Activated CD4-positive, CD25-positive, alpha-beta regulatory T cell treated with anti-CD3 and anti-CD28 coated beads, Interleukin-2, amount 50 U/mL, for 24 hours (primary cell): ENCODE data around the gene NBPF26.
A peak's percentile ranks its signal among the peaks of the same experiment; 100 is the strongest.
"Not testable (repeated sequence)": the region's sequence is repeated elsewhere in the genome, so short reads cannot be mapped to it uniquely, and the experiment has no call there.

Source experiments
- ATAC-seq, 2 donors: fragments of 150-1000 bp; cut with Tn5 transposase; one replicate each; pipeline ENCODE4 v1.10.0; 2021; ENCODE audit warnings: mild to moderate bottlenecking in 1 of 2, moderate library complexity in 1 of 2

The NBPF26 gene

DNA sequence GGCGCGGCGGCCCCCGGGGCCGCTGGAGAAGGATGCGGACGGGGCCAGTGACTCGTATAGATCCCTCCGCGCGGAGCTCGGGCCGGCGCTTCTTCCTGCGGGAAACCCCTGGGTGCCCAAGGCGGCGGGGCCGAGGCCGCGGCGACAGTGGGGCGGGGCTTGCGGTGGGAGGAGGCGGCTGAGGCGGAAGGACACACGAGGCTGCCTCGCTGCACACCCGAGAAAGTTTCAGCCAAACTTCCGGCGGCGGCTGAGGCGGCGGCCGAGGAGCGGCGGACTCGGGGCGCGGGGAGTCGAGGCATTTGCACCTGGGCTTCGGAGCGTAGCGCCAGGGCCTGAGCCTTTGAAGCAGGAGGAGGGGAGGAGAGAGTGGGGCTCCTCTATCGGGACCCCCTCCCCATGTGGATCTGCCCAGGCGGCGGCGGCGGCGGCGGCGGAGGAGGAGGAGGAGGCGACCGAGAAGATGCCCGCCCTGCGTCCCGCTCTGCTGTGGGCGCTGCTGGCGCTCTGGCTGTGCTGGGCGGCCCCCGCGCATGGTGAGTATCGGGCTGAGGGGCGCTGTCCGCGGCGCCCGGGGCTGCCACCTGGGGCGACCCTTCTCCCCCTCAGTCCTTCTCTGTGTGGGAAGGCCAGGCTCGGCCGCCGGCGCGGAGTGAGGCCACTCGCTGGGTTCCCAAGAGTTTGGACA is at the start of gene NBPF26:
Gene NBPF26 (plus strand): TSS at position 231 of the 688 bp plus-strand sequence.
- peak; percentile 76 to 81 for ATAC-seq

DNA sequence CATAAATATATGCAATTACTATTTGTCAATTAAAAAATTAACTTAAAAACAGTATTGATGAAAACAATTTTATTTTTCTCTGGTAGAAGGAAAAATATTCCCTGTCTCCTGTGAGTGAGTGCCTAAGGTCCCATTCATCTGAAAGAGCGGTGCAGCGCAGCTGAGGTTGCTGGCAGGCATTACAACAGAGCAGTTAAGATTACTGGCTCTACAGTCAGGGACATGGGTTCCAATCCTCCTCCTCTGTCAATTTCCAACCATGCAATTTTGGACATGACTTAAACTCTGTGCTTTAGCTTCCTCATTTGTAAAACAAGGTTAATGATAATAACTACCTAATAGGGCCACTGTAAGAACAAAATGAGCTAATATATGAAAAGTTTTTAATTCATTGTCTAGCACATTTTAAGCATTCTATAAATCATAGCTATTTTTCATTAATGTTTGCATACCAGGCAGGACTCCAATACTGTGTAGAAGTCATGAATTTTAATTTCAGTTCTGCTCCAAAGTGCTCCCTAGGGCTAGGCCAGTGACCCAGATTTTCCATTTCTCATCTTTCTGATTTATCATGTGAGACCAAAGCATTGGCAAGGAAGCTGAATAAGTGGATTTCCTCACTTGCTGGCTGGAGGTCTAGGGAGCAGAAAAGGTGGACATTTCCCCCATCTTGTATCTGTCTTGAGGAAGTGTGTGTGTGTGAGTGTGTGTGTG is 43.5 kb upstream of the NBPF26 start:
- not testable (repeated sequence) for ATAC-seq

DNA sequence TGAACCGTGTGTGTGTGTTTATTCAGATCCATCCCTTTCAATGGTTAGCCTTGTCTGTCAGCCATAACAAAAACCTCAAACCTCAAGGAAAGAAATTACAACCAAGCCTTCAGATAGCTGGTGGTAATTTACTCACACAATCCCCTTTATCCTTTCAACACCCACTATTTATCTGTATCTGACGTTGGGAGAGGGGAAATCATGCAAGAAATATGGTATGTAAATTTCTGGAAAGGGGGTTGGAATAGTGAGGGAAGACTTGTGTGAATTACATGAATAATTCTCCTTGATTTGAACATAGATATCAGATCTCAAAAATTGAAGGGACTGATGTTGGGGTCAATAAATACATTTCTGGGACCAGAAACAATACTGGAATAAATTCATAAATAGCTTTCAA is 42.8 kb upstream of the NBPF26 start:
- not testable (repeated sequence) for ATAC-seq

DNA sequence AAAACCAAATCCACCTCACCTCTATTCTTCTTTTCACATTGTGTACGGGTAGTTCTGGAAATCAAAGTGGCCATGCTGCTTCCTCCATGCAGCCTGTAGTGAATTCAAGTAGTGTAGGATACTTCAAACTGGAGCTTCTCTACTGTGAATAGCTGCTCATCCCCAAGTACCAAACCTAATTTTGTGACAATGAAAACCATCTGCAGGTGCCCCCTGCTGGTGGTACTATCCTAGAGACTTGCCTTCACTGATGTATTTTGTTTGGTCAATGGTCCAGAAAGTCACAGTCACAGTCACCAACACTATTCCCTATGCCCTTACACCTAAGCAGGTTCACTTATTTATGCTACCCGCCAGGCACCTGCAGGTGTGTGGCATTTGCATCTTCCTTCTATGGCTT is 39.3 kb upstream of the NBPF26 start:
- ATAC-seq = peak in 1 of 2 donors; percentile 59

DNA sequence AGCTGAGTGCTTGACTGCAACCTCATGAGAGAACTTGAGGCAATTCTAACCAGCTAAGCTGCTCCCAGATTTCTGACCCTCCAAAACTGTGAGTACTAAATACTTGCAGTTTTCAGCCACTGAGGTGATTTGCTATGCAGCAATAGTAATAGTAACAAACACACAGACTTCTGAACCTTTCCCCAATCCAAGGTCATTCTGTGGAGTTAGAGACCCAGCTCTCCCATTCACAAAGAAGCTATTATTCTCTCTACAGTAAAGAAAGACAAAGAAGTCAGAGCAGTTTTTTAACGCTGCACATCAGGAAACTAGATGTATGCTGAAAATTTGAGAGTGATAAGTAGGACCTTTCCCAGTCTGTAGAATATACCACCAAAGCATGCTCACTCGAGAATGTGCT is 38.1 kb upstream of the NBPF26 start:
- ATAC-seq = not testable (repeated sequence)

DNA sequence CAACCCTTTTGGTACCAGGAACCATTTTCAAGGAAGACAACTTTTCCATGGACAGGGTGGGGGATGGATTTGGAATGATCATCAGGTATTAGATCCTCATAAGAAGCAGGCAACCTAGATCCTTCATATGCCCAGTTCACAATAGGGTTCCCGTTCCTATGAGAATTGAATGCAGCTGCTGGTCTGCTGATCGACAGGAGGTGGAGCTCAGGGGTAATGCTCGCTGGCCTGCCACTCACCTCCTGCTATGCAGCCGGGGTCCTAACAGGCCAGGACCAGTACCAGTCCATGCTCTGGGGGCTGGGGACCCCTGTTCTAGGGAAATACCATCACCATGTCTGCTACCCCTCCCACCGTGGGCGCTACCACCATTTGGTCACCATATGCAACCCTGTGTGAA is 36.5 kb upstream of the NBPF26 start:
- not testable (repeated sequence) for ATAC-seq

DNA sequence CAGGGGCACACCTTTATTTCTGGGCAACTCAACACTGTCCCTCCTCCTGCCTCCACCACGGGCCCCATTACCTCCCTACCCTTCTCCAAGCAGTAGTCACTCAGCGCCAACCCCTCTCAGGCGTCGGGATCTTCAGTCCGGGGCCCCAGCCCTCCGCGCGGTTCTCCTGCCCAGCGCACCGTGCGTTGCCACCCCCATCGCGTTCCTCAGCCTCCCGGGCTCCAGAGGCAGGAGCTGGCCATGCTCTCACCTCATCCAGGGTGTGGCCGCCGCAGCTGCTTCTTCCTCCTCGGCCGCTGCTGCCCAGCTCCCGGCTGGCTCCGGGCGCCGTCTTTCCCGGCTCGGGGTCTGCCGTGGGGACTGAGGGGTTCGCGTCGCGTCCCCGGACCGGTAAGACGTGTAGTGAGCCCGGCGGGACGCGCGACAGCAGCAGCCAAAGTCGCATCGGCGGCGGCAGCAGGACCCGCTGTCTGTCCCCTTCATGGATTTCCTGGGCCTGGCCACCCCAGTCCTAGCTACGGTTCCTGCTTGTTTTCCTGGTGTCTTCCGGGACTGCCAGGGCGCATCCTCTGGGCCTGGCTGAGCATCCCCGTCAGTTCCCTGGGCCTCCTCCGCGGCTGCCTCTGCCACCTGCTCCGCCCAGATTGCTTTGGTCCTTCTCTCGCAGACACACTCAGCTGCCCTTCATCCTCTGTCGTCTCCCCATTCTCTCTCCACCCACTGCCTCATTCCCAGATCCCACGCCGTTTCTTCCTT is 22.8 kb upstream of the NBPF26 start:
- not testable (repeated sequence) for ATAC-seq

DNA sequence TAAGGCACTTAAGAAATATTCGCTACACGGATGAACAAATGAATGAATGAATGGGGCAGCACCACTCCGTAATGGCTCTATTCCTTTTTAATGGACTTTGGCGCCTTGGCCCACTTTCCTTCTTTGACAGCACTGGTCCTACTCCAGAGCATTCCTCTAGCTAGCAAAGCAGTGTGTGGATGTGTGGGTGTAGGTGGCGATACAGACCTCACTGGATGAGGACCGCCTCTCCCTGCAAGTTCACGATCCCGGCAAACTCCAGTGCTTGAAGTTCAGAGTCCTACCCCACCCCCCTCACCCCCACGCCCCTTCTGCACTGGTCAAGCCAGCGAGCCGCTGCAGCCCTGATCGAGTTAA is 409 bp upstream of the NBPF26 start:
- not testable (repeated sequence) for ATAC-seq

DNA sequence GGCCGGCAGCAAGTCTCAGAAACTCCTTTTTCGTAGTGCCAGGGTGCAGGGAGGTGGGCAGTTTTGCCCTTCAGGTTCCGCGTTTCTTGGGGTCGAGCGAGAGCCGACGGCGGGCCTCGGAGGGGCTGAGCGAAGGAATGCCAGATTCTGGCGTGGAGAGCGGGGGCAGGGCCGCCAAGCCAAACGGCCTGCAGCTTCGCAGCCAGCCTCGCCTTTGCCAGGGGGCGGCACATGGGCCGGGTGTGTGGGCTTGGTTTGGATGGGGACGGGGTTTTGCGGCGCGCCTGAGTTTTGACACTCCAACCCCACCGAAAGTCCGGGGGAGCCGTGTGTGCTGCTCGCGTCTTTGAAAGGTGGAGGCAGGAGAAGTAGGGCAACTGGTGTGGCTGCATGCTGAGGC is 762 bp downstream of the NBPF26 start:
- not testable (repeated sequence) for ATAC-seq

DNA sequence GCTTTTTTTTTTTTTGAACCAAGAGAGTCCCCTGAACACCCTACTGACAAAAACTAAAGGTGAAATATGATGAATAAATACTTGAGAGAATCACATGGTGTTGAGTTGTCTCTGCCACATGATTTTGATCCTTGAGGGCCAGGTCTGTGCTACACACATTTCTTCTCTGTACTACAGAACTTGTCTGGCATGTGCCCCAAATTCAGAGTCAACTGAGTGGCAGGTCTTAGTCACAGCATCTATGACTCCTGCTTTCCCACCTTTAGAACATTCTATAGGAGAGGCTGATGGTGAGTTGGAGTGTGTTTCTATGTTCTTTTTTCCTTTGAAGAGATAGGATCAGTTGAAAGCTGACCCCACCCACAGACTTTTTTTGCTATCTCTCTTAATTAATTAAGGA is 5.1 kb downstream of the NBPF26 start:
- not testable (repeated sequence) for ATAC-seq

DNA sequence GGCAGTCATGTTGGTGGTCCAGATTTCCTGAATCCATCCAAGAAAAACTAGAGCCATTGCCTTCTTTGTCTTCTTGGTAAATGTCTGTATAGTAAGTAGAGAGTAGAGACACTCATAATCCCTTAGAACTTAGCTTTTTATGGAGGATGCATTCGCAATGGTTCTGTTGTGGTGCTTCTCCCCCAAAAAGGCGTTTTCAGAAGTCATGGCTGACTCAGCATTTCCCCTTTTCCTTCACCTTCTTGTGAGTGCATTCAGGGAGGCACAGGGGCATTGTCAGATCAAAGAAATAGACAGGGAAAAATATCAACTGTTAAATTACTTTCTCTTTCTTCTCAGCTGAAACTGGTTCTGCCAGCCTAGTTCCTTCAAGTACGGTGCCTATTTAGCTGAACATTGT is 45.3 kb downstream of the NBPF26 start:
- not testable (repeated sequence) for ATAC-seq

DNA sequence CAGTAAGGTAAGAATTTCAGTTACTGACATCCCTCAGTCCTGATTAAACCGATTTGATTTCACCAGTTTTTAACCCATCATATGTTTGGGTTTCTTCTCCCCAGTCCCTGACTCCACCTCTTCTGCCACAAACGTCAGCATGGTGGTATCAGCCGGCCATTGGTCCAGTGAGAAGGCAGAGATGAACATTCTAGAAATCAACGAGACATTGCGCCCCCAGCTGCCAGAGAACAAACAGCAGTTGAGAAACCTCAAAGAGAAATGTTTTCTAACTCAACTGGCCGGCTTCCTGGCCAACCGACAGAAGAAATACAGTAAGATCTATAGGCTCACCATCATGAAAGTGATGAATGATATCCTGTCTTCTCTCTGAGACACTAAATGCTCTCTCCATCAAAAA is 81.7 kb downstream of the NBPF26 start:
- ATAC-seq = not testable (repeated sequence)

DNA sequence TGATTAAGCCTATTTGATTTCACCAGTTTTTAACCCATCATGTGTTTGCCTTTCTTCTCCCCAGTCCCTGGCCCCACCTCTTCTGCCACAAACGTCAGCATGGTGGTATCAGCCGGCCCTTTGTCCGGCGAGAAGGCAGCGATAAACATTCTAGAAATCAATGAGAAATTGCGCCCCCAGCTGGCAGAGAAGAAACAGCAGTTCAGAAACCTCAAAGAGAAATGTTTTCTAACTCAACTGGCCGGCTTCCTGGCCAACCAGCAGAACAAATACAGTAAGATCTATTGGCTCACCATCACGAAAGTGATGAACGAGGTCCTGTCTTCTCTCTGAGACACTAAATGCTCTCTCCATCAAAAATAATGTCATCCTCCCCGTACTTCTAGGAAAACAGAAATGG is 88.1 kb downstream of the NBPF26 start:
- not testable (repeated sequence) for ATAC-seq

DNA sequence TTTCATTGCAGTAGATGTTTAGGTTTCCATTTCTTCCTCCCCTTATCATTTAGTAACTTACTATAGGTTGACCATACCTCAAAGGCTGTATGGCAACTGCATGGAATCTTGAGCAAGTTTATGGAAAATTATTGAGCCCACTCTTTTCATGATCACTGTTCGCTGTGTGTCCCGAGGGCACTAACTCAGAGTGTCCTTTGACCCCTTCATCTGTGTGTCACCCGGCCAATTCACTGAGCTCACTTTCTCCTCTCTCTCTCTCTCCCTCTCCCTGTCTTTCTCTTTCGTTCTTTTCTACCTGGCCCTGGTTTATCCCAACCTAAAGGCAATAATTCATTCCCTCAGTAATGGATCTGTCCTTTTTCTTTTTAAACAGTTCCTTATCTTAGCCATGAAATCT is 101.3 kb downstream of the NBPF26 start:
- ATAC-seq = not testable (repeated sequence)

DNA sequence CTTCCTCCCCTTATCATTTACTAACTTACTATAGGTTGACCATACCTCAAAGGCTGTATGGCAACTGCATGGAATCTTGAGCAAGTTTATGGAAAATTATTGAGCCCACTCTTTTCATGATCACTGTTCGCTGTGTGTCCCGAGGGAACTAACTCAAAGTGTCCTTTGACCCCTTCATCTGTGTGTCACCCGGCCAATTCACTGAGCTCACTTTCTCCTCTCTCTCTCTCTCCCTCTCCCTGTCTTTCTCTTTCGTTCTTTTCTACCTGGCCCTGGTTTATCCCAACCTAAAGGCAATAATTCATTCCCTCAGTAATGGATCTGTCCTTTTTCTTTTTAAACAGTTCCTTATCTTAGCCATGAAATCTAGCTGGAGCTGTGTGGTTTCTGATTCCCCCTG is 102.9 kb downstream of the NBPF26 start:
- not testable (repeated sequence) for ATAC-seq

DNA sequence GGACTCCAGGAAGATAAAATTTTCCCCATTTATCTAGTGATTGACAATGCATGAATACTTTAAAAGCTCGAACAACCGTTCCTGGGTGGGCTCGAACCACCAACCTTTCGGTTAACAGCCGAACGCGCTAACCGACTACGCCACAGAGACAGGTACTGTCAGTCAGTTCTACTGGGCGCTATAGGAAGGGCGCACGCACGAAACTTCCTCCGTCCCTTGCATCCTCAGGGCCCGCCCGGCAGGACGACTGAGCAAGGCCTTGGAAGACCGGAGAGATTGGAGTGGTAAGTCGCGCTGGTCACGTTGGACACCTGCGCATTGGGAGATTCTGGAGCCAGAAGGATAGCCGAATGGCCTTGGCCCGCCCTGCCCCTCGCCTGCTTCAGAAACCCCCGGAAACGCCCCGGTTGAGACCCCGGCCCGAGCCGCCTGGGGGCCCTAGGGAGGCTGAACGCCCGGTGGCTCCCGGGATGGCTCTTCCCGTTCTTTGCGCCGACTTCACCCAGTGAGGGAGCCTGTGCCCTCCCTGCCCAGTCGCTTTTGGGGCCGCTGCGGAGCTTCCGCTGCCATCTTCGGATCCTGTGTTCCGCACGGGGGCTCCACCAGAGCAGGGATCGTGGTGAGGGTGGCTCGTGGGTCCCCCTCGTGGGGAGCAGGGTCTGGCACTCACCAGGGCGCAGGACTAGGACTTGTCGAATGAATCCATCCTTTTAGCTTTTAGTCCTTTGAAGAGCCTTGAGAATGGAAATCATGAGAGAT is 120.6 kb downstream of the NBPF26 start:
- peak in 1 of 2 donors; percentile 55 for ATAC-seq

DNA sequence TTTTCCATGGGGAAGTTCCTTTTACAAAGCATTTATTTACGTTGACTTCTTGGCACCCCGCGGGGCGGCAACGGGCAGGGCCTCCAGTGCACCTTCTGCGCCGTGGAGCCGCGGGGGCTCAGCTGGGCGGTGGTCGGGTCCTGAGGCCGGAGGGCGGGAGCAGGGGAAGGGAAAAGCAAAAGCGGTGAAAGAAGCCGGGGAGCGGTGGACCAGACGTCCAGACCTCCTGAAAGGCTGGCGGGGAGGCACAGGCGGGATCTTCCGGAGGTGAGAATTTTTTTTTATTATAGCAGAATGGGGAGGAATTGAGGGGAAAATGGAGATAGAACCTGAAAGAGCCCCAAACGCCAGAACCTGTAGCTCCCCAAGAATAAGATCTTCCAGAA is 121.2 kb downstream of the NBPF26 start:
- ATAC-seq = not testable (repeated sequence)

DNA sequence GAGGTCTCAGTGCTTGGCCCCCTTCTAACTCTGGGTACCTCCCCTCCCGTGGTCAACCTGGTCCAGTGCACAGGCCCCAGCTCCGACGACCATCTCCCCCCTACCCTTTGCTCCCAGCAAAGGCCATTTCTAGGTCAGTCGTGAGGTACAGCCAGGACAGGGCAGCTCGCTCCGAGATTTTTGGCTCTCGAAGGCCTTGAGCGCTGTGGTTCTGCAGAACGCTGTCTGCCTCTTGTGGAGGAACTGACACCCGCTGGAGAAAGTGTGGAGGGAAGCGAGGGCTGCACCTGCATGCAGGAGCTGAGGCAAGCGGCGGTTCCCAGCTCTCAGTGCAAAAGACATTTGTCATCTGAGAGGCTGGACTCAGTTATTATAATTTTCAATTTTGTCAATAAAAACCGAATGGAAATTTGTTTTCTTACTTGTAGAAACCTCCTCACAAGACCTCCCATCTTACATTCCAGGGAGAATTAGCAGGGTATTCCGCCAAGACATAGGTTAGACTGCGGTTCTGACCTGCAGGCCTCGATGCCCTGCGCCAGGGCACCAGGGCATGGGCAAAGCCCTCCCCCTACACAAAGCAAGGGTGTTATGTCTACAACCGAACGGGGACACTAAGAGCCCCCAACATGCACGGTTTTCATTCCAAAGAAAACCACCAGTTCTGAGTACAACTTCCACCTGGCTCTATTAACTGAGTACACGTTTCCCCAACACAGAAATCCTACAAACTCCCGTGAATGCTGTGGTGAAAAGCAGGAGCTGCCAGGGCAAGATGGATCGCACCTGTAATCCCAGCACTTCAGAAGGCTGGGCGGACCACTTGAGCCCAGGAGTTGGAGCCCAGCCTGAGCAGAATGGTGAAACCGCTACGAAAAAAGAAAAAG is 125.9 kb downstream of the NBPF26 start:
- ATAC-seq = peak; percentile 1

DNA sequence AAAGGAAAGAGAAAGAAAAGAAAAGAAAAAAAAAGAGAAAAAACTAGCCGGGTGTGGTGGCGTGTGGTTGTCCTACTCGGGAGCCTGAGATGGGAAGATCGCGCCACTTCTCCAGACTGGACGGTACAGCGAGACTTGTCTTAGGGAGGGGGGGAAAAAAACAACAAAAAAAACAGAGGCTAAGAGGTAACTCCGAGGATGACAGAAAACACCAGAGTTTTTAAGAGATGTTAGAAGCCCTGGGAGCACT is 126.5 kb downstream of the NBPF26 start:
- ATAC-seq = not testable (repeated sequence)

DNA sequence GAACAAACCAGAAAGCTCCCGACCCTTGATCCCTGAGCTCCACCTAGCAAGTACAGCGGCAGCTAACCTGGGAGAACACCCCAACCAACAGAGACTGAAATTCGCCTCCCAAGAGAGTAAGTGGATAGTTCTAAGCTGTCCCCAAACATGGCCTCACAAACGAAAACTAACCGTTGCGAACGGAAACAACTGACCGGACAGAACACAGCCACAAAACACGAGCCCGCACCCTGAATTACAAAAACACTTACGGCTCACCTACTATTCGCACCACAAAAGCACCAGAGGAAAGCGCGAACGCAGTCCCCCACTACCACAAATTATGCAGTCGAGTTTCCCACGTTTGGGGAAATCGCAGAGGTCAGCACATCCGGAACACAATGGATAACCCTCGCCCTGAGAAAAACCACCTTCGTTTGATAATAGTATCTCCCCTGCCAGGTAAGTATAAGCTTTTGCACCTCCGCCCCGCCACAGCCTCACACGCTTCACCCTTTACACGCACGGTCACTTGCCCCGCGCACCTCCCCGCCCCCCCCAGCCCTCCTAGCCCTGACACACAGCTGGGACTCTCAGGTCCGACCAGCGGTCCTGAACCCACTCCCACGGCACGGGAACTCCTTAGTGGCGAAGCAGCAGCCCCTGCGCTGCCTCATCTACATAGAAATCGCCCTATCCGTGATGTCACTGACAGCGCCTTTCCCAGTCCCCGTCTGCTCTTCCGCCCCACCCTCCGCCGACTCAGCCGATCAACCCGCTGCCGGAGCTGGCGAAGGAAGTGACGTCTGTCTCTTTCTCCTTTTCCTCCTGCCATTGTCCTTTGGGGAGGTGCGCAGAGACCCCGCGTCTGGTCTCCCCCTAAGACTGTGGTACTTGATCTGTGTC is 127.0 kb downstream of the NBPF26 start:
- peak; percentile 86 to 89 for ATAC-seq

DNA sequence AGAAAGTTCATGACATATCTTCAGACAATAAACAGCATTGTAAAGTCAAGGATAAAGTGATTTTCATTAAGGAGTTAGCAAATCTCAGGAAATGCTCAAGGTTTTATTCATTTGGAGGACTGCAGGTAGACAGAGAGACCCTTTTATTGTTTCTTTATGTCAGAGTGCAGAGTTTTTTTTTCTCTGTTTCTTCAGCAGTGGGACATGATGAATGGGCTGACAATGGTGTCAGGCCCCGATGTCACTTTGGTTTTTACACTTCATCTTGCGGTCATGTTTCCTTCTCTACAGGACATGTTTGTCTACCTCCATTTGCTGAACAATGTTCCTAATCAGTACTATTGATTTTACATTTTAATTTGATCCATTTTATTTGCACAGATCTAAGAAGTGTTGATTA is 134.4 kb downstream of the NBPF26 start:
- not testable (repeated sequence) for ATAC-seq
